Thymus (tissue), 14 donors: ENCODE measurements around the gene FAM133A. TPM values are rescaled to one million over a fixed set of nuclear protein-coding genes. Genes with fewer than 3 reads are reported as not detected.

Experiments
- DNase-seq, 9 donors: peaks; one replicate each; pipeline ENCODE4 v3.0.0-alpha.2; 2013; ENCODE audit warnings: low spot score in 9 of 9, low read depth in 6 of 9, missing footprints in 1 of 9
- H3K27ac ChIP-seq, 2 donors: one replicate each; pipeline ENCODE4 v1.5.1; 2013; ENCODE audit warnings: control low read depth in 1 of 2, low read depth in 1 of 2, low read length in 1 of 2, mild to moderate bottlenecking in 1 of 2, moderate library complexity in 1 of 2
- H3K27me3 ChIP-seq, 2 donors: one replicate each; pipeline ENCODE4 v1.5.1; 2013; ENCODE audit warnings: low read length in 1 of 2; ENCODE audit not compliant: control insufficient read depth in 2 of 2, insufficient read depth in 1 of 2
- H3K36me3 ChIP-seq, 2 donors: one replicate each; pipeline ENCODE4 v1.5.1; 2013; ENCODE audit warnings: low read length in 1 of 2, mild to moderate bottlenecking in 1 of 2, moderate library complexity in 1 of 2; ENCODE audit not compliant: control insufficient read depth in 2 of 2, insufficient read depth in 2 of 2
- H3K4me1 ChIP-seq, 2 donors: one replicate each; pipeline ENCODE4 v1.5.1; 2013; ENCODE audit warnings: low read length in 2 of 2; ENCODE audit not compliant: control insufficient read depth in 2 of 2, insufficient read depth in 2 of 2
- H3K4me3 ChIP-seq, 2 donors: one replicate each; pipeline ENCODE4 v1.5.1; 2013; ENCODE audit warnings: low read length in 2 of 2, control low read depth in 1 of 2, mild to moderate bottlenecking in 1 of 2
- H3K9me3 ChIP-seq, 2 donors: one replicate each; pipeline ENCODE4 v1.5.1; 2013; ENCODE audit warnings: low read length in 1 of 2, mild to moderate bottlenecking in 1 of 2; ENCODE audit not compliant: control insufficient read depth in 2 of 2, insufficient read depth in 1 of 2
- WGBS: extraction: QIAGEN DNeasy Blood & Tissue Kit; methylation state at CpG from one replicate; pipeline ENCODE4 v1.1.7; 2013; 5-methylcytosine and 5-hydroxymethylcytosine counted together
- long read RNA-seq, 10 donors: transcript quantifications; one replicate each; lab custom pipeline, GENCODE V29; 2026
- polyA plus RNA-seq: library from polyadenylated mRNA; stranded (reverse); fragments of 200-250 nt; gene quantifications from one replicate; pipeline ENCODE4 v1.2.3, GENCODE V29; 2013
- total RNA-seq: library from RNA; stranded (reverse); fragments of 120-200 nt; gene quantifications from one replicate; pipeline ENCODE4 v1.2.4, GENCODE V29; 2013
- donor health status: healthy.

FAM133A gene
- total RNA-seq (not detected), polyA plus RNA-seq (0.02 TPM)
- long read RNA-seq, donor 1: 0 reads
- long read RNA-seq, donor 2: 0 reads
- long read RNA-seq, donor 3: 0 reads
- long read RNA-seq, donor 4: 0 reads
- long read RNA-seq, donor 5: 0 reads
- long read RNA-seq, donor 6: 0 reads
- long read RNA-seq, donor 7: 0 reads
- long read RNA-seq, donor 8: 0 reads
- long read RNA-seq, donor 9: 0 reads
- long read RNA-seq, donor 10: 0 reads

DNA sequence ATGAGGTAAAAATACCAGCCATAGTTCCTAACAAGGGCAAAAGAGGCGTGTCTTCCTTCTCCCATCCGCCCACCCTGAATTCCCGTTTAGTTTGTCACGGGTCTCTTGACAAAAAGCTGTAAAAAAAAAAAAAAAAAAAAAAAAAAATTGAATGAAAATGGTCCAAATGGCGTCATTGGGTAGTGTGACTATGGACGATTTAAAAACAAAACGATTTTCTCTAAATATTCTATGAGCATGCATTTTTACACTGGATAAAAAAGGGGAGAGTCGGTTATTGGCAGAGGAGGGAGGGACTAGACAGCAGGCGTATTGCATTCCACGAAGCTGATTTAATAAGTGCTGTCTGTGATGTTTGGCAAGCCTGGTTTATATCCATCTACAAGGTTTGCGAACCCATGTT, at the start of gene FAM133A:
FAM133A (plus strand) TSS at position 338 of the 403 bp plus-strand sequence. CDS start 35,214 bp downstream, outside the sequence.
- under 1% methylated on average over 11 of the region's 11 CpGs for WGBS
- peak within 1 kb of the TSS in 1 of 2 donors; percentile 39 for H3K27ac ChIP-seq
- H3K4me1 ChIP-seq: no peaks in the 10 kb centered on the region
- H3K4me3 ChIP-seq: peak within 1 kb of the TSS; percentile 48 to 52
- no peaks in the 10 kb centered on the region for H3K36me3 ChIP-seq
- no peaks in the 10 kb centered on the region for H3K9me3 ChIP-seq
- H3K27me3 ChIP-seq: peaks cover 0 to 12% of the 10 kb centered on the region in 2 donors
- peak in 1 of 9 donors; percentile 3 for DNase-seq

DNA sequence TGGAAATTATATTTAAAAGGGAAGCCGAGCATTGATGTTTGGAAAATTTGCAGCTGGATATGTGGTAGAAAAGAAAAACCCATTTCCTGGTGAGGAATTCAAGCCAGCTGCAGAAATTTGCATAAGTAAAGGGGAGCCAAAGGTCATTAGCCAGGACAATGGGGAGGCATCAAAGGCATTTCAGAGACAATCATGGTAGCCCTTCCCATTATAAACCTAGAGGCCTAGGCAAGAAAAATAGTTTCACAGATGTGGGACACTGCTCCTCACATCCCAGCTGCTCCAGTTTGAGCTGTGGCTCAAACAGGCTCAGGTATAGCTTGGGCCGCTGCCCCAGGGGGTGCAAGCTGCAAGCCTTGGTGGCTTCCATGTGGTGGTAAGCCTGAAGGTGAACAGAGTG, 36.4 kb upstream of the FAM133A start:
- Histone ChIP-seq H3K4me1 (no peaks in the 10 kb centered on the region), H3K9me3 (no peaks in the 10 kb centered on the region), H3K27ac (no peak overlapping the region), H3K27me3 (no peaks in the 10 kb centered on the region), H3K4me3 (no peak overlapping the region), H3K36me3 (no peaks in the 10 kb centered on the region)
- DNase-seq: no peak
- WGBS: 94% methylated on average over 2 of the region's 2 CpGs

DNA sequence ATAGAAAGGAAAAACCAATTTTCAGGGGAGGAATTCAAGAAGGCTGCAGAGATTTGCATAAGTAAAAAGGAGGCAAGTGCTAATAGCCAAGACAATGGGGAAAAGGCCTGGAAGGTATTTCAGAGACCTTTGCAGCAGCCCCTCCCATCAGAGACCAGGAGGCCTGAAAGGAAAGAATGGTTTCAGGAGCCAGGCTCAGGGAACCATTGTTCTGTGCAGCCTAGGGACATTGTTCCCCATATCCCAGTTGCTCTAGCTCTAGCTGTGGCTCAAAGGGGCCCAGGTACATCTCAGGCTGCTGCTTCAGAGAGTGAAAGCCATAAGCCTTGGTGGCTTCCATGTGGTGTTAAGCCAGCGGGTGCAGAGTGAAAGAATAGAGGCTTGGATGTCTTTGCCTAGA, 24.6 kb upstream of the FAM133A start:
- Histone ChIP-seq H3K4me1 (no peaks in the 10 kb centered on the region), H3K36me3 (no peaks in the 10 kb centered on the region), H3K27ac (no peak overlapping the region), H3K9me3 (no peaks in the 10 kb centered on the region), H3K4me3 (no peak overlapping the region), H3K27me3 (no peaks in the 10 kb centered on the region)
- WGBS: 91% methylated on average over 1 of the region's 1 CpG
- no peak for DNase-seq

DNA sequence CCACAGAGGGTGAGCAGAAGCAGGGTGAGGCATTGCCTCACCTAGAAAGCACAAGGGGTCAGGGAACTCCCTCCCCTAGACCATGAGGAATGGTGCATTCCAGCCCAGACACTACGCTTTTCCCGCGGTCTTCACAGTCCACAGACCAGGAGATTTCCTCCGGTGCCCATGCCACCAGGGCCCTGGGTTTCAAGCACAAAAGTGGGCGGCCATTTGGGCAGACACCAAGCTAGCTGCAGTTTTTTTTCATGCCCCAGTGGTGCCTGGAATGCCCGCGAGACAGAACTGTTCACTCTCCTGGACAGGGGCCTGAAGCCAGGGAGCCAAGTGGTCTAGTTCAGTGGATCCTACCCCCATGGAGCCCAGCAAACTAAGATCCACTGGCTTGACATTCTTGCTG, 13.4 kb upstream of the FAM133A start:
- H3K36me3 ChIP-seq: no peaks in the 10 kb centered on the region
- WGBS: 96% methylated on average over 7 of the region's 7 CpGs
- no peaks in the 10 kb centered on the region for H3K4me1 ChIP-seq
- no peak overlapping the region for H3K27ac ChIP-seq
- no peak for DNase-seq
- no peaks in the 10 kb centered on the region for H3K9me3 ChIP-seq
- H3K4me3 ChIP-seq: no peak overlapping the region
- H3K27me3 ChIP-seq: no peaks in the 10 kb centered on the region

DNA sequence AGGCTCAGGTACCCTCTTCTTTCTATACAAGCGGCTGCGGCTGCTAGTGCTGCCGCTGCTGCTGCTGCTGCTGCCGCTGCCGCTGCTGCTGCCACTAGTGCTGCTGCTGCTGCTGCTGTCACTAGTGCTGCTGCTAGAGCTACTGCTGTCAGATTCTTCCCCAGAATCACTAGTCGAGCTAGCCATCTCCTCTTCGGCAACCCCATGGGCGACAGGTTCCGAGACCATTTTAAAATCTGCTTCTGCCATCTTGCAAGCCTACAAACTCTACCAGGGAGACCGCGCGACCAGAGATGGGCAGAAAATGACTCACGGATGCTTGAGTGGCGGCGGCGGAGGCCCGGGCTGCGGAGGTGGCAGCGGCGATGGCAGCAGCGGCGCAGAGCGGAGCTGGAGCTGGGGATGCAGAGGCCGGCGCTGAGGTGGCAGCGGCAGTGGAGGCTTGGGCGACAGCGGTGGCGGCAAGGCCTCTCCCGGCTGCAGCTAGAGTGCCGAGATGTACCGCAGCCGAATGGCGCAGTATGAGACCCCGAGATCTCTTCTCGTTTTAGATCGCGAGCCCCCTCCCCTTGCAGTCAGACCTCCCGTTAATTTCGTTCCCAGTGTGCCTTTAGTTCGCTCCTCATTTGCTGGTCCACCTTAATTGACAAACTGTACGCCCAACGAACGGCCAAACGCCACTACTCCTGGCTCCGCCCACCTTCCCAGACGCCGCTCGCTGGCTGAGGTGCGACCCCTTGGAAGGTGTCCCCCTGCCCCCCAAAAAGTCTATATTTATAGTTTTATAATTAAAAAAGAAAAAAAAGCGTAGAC, 744 bp upstream of the FAM133A start, which contains the start of gene NAP1L3:
NAP1L3 (minus strand) TSS at position 523 of the 813 bp plus-strand sequence; CDS start at position 249, 274 bp downstream.
- Histone ChIP-seq H3K27me3 (peaks cover 0 to 12% of the 10 kb centered on the region in 2 donors), H3K4me3 (peak within 1 kb of the TSS; percentile 48 to 52), H3K27ac (peak within 1 kb of the TSS in 1 of 2 donors; percentile 39), H3K9me3 (no peaks in the 10 kb centered on the region), H3K4me1 (no peaks in the 10 kb centered on the region), H3K36me3 (no peaks in the 10 kb centered on the region)
- peak; percentile 8 to 77 (median 35) for DNase-seq
- under 1% methylated on average over 51 of the region's 51 CpGs for WGBS

DNA sequence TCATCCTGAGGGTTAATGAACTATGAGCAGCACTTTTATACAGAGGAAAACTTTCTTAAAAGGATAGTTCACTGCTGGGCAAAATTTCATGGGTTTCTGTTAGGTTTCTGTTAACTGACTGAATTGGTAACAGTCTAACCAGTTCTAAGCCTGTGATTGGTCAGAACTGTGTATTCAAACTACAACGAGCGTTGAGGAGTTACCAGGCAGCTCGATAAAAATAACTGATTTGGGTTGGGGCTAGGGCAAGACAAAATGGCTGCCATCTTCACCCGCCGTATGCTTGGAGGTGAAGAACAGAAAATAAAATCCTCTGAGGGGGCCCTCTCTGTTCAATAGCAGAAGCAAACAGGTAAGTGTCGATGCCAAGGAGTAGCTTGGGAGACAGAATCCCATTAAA, 22.0 kb downstream of the FAM133A start:
- WGBS: 95% methylated on average over 6 of the region's 6 CpGs
- Histone ChIP-seq H3K9me3 (no peaks in the 10 kb centered on the region), H3K4me3 (no peak overlapping the region), H3K36me3 (no peaks in the 10 kb centered on the region), H3K27ac (no peak overlapping the region), H3K4me1 (no peaks in the 10 kb centered on the region), H3K27me3 (no peaks in the 10 kb centered on the region)
- DNase-seq: no peak

DNA sequence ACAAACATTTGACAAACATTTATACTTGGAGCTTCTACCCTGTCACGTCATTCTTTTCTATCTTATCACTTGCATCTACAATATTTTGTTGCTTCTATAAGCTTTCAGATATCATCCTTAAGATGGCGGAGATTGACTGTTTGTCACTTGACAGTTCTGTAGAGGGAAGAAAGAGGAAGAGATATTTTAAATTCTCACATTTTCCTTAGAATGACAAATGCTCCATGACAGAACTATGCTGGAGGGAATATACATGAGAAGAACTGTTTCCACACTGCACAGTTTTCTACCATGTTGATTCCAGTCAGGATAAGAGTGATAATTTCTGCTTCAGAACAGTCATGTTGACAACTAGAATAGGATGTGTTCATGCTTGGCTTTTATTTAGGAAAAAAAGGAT, 29.7 kb downstream of the FAM133A start:
- no peak for DNase-seq
- 93% methylated on average over 2 of the region's 2 CpGs for WGBS
- Histone ChIP-seq H3K27me3 (no peaks in the 10 kb centered on the region), H3K4me3 (no peak overlapping the region), H3K9me3 (no peaks in the 10 kb centered on the region), H3K27ac (no peak overlapping the region), H3K4me1 (no peaks in the 10 kb centered on the region), H3K36me3 (no peaks in the 10 kb centered on the region)

DNA sequence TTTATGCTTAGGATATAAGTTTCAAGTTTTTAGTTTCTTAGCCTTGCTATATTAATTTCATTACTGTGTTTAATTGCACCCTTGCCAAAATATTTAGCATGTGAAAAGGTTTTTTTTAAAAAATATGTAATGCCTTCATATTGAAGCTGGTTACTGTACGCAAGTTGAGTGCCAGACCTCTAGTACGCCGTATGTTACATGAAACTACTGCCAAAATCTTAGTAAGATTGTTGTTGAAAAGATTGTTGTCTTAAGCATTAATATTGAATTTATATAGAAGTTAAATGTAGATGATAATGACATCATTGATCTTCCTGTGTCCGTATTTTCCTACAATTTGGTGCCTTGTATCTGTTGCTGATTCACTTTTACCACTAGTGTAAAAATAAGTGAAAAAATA, 37.1 kb downstream of the FAM133A start:
- no peaks in the 10 kb centered on the region for H3K4me1 ChIP-seq
- no peak for DNase-seq
- WGBS: 92% methylated on average over 4 of the region's 4 CpGs
- H3K36me3 ChIP-seq: no peaks in the 10 kb centered on the region
- H3K27ac ChIP-seq: no peak overlapping the region
- no peaks in the 10 kb centered on the region for H3K9me3 ChIP-seq
- H3K27me3 ChIP-seq: no peaks in the 10 kb centered on the region
- H3K4me3 ChIP-seq: no peak overlapping the region

DNA sequence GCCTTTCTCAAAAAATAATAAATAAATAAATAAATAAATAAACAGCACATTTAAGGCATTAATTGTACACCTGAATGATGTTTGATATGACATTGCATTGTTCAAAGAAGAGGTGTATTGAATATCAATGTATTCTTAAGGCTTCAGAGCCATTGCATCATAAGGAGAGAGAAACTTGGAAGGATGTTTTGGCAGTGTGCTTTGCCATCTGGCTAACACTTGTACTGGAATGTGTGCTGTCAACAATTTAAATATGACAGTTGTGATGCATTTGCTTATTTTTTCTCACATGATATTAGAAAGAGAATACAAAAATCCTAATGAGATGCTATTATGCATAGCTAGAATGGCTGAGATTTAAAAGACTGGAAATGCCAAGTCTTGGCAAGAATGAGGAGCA, 67.8 kb downstream of the FAM133A start:
- no peaks in the 10 kb centered on the region for H3K36me3 ChIP-seq
- no peak overlapping the region for H3K27ac ChIP-seq
- DNase-seq: no peak
- H3K4me1 ChIP-seq: no peaks in the 10 kb centered on the region
- no peaks in the 10 kb centered on the region for H3K27me3 ChIP-seq
- H3K4me3 ChIP-seq: no peak overlapping the region
- H3K9me3 ChIP-seq: no peaks in the 10 kb centered on the region
